Erythroblast (primary cell): Measurements from ENCODE around the gene EPPIN.
"Not testable (repeated sequence)": the region's sequence is repeated elsewhere in the genome, so short reads cannot be mapped to it uniquely, and the experiment has no call there.

ENCODE experiments used
- DNase-seq, 2 experiments: peaks; one replicate each; lab custom pipeline; 2025; lab: John Stamatoyannopoulos, UW
- GATA1 ChIP-seq: IDR thresholded peaks from 2 replicates; pipeline ENCODE4 v1.6.1; 2011; ENCODE audit warnings: low read depth, mild to moderate bottlenecking, control low read depth, low read length, moderate library complexity
- POLR2A ChIP-seq: IDR thresholded peaks from 2 replicates; pipeline ENCODE4 v1.6.1; 2011; ENCODE audit warnings: mild to moderate bottlenecking, low read length

Gene EPPIN

DNA sequence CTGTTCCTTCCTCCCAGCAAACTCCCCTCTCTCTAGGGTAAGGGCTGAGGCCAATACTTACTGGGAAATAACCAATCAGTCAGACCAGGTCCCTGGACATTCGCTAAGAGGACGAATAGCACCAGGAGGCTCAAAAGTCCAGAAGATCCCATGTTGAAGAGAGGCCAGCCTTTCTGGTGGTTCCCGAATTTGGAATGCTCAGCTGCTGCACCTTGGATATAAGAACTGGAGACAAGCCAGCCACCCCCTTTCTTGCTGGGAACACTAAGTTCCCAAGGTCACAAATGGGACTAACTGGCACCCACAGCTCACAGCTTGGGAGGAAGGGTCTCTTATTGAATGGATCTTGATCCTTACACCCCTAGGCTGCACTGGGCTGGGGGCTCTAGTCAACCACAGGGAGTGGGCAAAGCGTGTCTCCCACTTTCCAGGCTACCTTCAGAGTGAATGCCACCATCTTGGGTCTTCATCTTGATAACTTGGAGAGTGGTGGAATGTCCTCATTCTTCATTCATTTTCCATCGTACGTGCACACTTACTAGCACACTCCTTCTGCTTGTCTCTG, at the start of gene EPPIN:
Gene EPPIN (minus strand): TSS at position 196 of the 565 bp plus-strand sequence. CDS start 44 bp downstream, at position 152.
- no peak for TF ChIP-seq GATA1
- TF ChIP-seq POLR2A = no peak
- DNase-seq = no peak

DNA sequence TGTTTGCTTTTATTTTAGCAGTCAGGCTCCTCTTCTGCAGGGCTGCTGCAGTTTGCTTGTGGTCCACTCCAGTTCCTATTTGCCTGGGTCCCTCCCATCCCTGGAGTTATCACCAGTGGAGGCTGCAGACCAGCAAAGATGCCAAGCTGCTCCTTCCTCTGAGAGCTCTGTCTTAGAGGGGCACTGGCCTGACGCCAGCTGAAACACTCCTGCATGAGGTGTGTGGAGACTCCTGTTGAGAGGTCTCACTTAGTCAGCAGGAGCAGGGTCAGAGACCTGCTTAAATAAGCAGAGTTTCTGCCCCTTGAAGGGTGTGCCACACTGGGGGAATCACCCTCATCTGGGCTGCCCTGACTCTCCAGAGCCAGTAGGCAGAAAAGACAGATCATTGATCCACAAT, 48.0 kb upstream of the EPPIN start:
- DNase-seq = no peak
- no peak for TF ChIP-seq GATA1
- TF ChIP-seq POLR2A = no peak

DNA sequence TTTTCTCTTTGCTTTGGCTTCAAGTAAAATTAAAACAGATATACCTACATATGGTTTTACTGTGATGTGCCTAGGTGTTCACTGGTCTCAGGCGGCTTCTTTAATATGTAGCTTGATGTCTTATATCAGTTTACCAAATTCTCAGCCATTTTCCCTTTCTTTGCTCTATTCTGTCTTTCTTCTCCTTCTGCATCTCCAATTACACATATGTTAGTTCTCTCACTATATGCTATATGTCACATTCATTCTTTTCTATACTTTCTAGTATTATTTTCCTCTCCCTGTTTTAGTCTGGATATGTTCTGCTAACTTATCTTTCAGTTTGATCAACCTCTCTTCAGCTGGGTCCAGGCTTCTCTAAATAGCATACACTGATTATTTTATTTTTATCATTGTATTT, 46.3 kb upstream of the EPPIN start:
- DNase-seq = no peak
- TF ChIP-seq GATA1 (no peak), POLR2A (no peak)

DNA sequence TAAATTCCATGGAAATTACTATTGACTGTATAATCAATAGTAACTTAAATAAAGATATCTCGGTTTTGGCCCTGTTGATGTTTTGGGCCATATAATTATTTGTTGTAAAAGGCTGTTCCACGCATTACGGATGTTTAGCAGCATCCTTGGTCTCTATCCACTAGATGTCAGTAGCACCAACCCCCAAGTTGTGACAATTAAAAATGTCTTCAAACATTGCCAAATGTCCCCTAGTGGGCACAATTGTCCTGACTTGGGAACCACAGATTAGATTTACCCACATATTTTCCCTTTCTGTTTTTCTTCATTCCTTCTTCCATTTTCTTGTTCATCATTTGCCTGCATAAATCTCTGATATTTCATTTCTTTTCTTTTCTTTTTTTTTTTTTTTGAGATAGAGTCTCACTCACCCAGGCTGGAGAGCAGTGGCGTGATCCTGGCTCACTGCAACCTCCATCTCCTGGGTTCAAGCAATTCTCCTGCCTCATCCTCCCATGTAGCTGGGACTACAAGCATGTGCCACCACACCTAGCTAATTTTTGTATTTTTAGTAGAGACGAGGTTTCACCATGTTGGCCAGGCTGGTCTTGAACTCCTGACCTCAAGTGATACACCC, 45.5 kb upstream of the EPPIN start:
- DNase-seq = peak; percentile 59 to 61
- TF ChIP-seq GATA1 (no peak), POLR2A (no peak)

DNA sequence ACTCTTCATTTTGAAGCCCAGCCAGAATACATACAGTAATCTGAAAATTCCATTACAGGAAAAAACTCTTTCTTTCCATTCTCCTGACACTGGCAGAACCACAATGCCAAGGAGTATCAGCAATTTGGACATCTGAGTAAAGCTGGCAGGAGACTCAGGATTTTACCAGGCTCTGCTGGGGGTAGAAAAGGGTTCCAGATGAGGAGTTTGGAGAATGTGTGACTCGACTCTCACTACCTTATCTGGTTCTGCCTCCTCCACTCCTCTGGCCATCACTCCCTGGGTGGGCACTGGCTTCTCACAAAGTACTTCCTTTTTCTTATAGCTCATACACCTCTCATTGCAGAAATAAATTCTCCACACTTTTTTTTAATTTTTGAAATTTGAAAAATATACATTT, 42.5 kb upstream of the EPPIN start:
- DNase-seq = no peak
- TF ChIP-seq GATA1 = no peak
- TF ChIP-seq POLR2A = no peak

DNA sequence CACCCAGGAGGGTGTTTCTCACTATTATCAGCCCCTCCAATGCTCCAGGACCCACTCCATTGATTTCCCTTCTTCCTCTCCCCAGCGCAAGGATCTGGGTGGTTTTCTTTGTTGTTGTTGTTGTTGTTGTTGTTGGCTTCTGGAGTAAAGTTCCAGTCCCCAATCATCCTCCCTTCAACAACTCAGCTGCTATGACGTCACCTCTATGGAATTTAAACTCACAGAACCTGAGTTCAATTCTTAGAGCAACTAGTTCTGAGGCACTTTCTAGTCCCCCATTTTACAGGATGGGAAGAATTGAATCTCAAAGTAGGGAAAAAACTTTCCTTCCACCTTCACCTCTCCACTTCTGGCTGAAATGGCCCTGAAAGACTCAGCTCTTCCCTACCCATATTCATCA, 41.6 kb upstream of the EPPIN start:
- DNase-seq = no peak
- no peak for TF ChIP-seq GATA1
- no peak for TF ChIP-seq POLR2A

DNA sequence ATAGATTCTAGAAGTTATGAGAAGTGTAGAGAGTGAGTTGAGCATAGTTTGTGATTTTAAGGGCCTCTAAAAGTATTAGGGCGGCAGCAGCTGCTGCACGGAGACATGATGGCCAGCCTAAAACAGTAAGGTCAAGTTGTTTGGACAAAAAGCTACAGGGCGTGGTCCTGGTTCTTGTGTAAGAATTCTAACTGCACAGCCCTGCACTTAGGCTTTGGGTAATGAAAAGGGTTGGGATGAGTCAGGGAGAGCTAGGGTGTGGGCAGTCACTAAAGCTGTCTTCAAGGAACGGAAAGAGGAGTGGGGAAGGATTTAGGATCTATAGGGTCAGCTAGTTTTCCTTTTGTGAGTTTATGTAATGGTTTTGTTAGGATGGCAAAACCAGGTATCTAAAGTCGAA, 38.8 kb upstream of the EPPIN start:
- not testable (repeated sequence) for DNase-seq

DNA sequence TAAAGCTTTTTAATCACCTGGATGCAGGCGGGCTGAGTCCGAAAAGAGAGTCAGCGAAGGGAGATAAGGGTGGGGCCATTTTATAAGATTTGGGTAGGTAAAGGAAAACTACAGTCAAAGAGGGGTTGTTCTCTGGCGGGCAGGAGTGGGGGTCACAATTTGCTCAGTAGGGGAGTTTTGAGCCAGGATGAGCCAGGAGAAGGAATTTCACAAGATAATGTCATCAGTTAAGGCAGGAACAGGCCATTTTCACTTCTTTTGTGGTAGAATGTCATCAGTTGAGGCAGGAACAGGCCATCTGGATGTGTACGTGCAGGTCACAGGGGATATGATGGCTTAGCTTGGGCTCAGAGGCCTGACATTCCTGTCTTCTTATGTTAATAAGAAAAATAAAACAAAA, 37.1 kb upstream of the EPPIN start:
- DNase-seq = not testable (repeated sequence)

DNA sequence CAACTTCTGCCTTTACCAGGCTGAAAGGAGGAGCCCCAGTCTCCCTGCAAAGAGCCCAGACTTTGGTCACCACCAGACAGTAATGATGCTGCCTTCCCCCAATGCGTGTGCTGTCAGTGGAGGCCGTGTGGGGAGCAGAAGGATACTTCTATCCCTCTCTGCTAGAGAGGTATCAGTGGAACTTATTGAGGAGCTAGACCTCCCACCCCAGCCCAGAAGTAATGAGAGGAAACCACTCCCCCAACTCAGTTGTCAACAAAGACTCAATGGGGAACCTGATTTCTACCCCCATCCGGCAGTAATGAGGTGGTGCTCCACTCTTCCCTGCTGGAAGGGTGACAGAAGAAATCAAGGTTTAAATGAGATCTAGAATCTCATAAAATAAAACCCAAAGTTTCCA, 36.3 kb upstream of the EPPIN start:
- no peak for DNase-seq
- TF ChIP-seq POLR2A (no peak), GATA1 (no peak)

DNA sequence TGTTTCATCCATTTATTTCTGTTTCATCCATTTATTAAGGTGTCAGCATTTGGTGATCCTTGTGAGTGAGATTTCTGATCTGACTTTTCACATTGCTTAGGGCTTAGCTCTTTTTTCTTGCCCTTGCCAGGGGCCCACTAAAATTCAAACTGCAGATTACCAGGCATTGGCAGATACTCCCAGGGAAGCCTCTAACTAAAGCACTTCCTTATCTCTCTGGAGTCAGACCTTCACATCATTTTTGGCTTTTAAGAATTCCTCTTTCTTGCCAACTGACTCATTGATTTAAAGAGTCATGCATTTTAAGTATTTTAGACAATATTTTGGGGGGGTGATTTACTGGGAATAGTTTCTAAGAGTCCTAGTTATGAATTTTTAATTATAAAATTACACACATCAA, 34.5 kb upstream of the EPPIN start:
- no peak for TF ChIP-seq GATA1
- no peak for TF ChIP-seq POLR2A
- DNase-seq = no peak

DNA sequence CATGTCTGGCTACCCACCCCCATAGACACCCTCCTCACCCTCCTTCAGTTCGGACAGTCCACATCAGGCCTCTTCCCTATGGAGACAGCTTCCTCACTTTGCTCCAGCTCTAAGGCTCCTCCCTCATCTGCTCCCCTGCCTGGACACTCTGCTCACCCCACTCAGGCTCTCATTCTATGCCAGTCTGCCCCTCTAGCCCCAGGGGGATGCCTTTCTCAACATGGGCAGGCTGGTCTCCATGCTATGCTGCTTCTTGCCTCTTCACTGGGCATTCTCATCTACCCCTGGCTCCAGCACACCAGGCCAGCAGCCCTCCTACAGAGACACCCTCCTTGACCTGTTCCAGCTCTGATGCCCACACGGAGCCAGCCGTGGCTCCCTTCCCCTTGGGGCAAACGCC, 32.0 kb upstream of the EPPIN start, which contains the start of gene WFDC8:
Gene WFDC8 (minus strand): TSS at position 101 of the 400 bp plus-strand sequence. CDS start 37 bp downstream, at position 64.
- TF ChIP-seq POLR2A (no peak), GATA1 (no peak)
- no peak for DNase-seq

DNA sequence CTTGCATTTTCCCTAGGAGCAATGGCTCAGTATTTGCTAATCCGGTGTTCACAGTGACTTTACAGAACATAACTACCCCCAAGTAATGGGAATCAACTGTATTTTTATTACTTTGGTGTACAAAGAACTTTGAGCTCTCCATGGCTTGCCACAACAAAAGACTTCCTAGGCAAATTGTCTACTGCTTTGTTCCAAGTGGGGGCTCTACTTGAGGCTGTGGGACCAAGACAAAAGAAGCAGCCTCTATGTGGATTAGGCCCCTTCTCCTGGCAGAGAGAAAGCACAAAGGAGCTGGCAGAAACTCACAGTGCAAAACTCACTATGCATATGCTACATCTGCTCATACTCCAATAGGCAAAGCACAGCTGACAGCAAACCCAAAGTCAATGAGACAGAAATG, 31.0 kb upstream of the EPPIN start:
- no peak for DNase-seq
- TF ChIP-seq POLR2A = no peak
- TF ChIP-seq GATA1 = no peak

DNA sequence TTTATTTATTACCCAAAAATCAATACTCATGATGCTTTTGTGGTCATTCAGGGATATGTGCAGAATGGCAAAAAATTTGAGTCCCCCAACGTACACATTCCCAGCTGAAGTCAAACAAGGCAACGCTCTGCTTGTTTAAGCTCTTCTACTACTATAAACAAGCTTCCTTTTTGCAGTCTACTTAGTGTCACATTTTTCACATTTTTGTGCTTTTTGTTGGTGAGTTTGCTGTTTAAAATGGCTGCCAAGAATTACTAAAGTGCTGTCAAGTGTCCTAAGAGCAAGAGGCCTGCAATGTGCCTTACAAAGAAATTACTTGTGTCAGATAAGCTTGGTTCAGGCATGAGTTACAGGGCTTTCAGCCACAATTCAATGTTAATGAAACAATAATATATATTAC, 29.8 kb upstream of the EPPIN start:
- no peak for TF ChIP-seq POLR2A
- TF ChIP-seq GATA1 = no peak
- DNase-seq = no peak

DNA sequence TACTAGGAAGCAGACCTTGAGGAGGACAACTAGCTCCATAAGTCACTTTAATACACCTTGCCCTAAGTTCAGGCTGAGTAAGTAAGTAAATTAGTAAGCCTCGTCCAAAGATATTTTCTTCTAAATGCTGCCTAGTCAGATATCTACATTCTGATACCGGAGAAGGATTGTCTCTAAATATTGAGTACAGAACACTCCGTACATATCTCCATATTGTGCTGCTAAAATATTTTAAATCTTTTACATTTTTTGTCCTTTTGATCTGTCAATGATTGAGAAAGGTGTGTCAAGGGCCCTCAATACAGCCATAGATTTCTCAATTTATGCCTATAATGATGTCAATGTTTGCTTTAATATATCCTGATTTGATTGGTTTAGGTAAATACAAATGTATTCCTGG, 28.7 kb upstream of the EPPIN start:
- no peak for DNase-seq
- TF ChIP-seq POLR2A = no peak
- no peak for TF ChIP-seq GATA1

DNA sequence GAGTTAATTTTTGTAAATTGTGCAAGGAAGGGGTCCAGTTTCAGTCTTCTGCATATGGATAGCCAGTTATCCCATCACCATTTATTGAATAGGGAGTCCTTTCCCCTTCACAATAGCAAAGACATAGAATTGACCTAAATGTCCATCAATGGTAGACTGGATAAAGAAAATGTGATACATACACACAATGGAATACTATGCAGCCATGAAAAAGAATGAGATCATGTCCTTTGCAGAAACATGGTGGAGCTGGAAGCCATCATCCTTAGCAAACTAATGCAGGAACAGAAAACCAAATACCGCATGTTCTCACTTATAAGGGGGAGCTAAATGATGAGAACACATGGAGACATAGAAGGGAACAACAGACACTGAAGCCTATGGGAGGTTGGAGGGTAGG, 22.4 kb upstream of the EPPIN start:
- DNase-seq = not testable (repeated sequence)
